A673 (cell line): ENCODE measurements around the gene NOSIP. TPM values are rescaled to one million over a fixed set of nuclear protein-coding genes. Genes with fewer than 3 reads are reported as not detected.

Experiments
- BruUV-seq: library from RNA; stranded (reverse); fragments of 400-500 nt; replicated peaks from 2 replicates; lab custom pipeline; 2021; lab: Mats Ljungman, UMichigan
- CTCF ChIA-PET: fragments of 300-600 bp; sonication (Branson Sonifier 250); formaldehyde crosslinking; loops from one replicate; lab custom pipeline; 2022; ENCODE audit warnings: antibody characterized with exemption; lab: Charles Lee
- POLR2A ChIA-PET: fragments of 300-600 bp; sonication (Branson Sonifier 250); formaldehyde crosslinking; loops from one replicate; lab custom pipeline; 2022; ENCODE audit warnings: antibody characterized with exemption; ENCODE audit not compliant: low non-redundant PET; lab: Charles Lee
- DNase-seq: peaks from one replicate; pipeline ENCODE4 v3.0.0-alpha.2; 2015; ENCODE audit warnings: low spot score
- H3K27ac ChIP-seq: fragments of 200-600 bp; sonication (generic); 2 replicates; pipeline ENCODE4 v1.5.1; 2016; ENCODE audit warnings: mixed run types, low read depth, mild to moderate bottlenecking, mixed read lengths, antibody characterized with exemption, low read length; ENCODE audit not compliant: poor library complexity, severe bottlenecking
- H3K27me3 ChIP-seq: fragments of 200-600 bp; sonication (generic); replicated peaks from 2 replicates; pipeline ENCODE4 v1.6.1; 2017; ENCODE audit warnings: mixed run types, low read depth, mild to moderate bottlenecking, mixed read lengths, antibody characterized with exemption, low read length; ENCODE audit not compliant: insufficient read depth, poor library complexity
- H3K36me3 ChIP-seq: fragments of 200-600 bp; sonication (generic); 2 replicates; pipeline ENCODE4 v1.6.1; 2016; ENCODE audit warnings: mixed run types, mild to moderate bottlenecking, mixed read lengths, antibody characterized with exemption, low read length; ENCODE audit not compliant: insufficient read depth, poor library complexity, severe bottlenecking
- H3K4me1 ChIP-seq: fragments of 200-600 bp; sonication (generic); 2 replicates; pipeline ENCODE4 v1.6.1; 2017; ENCODE audit warnings: mixed run types, mild to moderate bottlenecking, mixed read lengths, antibody characterized with exemption, low read length; ENCODE audit not compliant: insufficient read depth, poor library complexity, severe bottlenecking
- H3K4me3 ChIP-seq: fragments of 200-600 bp; sonication (generic); 2 replicates; pipeline ENCODE4 v1.5.1; 2016; ENCODE audit warnings: low read depth, mixed run types, mild to moderate bottlenecking, mixed read lengths, low read length; ENCODE audit not compliant: poor library complexity, severe bottlenecking
- H3K9me3 ChIP-seq: fragments of 200-600 bp; sonication (generic); 2 replicates; pipeline ENCODE4 v1.6.1; 2016; ENCODE audit warnings: mixed run types, low read depth, mild to moderate bottlenecking, mixed read lengths, antibody characterized with exemption, low read length; ENCODE audit not compliant: poor library complexity, severe bottlenecking
- CTCF ChIP-seq: fragments of 300-800, 200-600 bp; sonication (generic); conservative IDR thresholded peaks from 2 replicates; pipeline ENCODE4 v1.5.1; 2017; ENCODE audit warnings: low read depth, mild to moderate bottlenecking, antibody characterized with exemption, low read length, moderate library complexity, mixed read lengths
- EZH2 ChIP-seq: fragments of 200-600 bp; sonication (generic); IDR thresholded peaks from 2 replicates; pipeline ENCODE4 v1.6.1; 2017; ENCODE audit warnings: borderline replicate concordance, low read depth, mild to moderate bottlenecking, mixed read lengths, antibody characterized with exemption, low read length; ENCODE audit not compliant: poor library complexity, severe bottlenecking
- intact Hi-C: fragments of 100-400 bp; cut with micrococcal nuclease; formaldehyde crosslinking; loops from one replicate; pipeline ENCODE4 v1.10.0; 2022; ENCODE audit not compliant: unreplicated experiment
- total RNA-seq: library from RNA; stranded (reverse); gene quantifications from 2 replicates; pipeline ENCODE4 v1.2.3, GENCODE V29; 2021

The NOSIP gene
- total RNA-seq, 1 experiment from 2014 or later: 178 TPM

DNA sequence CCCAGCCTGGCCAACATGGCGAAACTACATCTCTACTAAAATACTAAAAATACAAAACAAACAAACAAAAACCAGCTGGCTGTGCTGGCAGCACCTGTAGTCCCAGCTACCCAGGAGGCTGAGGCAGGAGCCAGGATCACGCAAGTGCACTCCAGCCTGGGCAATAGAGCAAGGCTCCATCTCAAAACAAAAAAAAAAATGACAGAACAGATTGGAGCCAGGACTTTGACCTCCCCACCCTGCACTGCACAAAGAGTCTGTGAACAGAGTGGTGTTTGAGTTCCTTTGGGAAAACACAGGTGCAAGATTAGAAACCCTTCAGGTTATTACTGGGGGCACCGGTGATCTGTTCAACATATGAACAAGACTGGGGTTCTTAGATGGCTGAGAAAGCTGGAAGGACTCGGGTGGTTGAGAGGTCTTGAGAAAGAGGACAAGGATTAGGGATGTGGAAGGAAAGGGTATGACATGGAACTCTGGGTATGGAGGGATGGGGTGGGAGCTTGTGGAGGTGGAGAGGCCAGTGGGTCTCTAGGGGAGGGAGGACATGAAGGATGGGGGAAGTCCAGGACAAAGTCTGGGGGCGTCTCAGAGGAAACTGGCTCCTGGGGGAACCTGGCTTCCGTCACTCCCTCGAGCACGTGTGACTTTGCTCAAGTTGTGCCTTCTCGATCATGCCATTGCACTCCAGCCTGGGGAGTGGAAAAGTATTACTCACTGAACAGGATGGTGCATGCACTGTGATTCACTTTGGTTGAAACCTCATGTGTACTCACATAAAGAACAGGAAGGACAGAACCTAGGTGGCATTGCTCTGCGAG lies 26.7 kb downstream of the NOSIP start:
- no peak for TF ChIP-seq EZH2
- no peak for TF ChIP-seq CTCF
- BruUV-seq: no TSS peak
- ChIA-PET CTCF (no interaction called here), POLR2A (no interaction called here)
- Histone ChIP-seq H3K27ac (peak overlapping the region; percentile 43), H3K4me1 (peaks cover 15% of the 10 kb centered on the region), H3K9me3 (no peaks in the 10 kb centered on the region), H3K36me3 (peaks cover 47% of the 10 kb centered on the region), H3K4me3 (no peak overlapping the region), H3K27me3 (no peaks in the 10 kb centered on the region)
- DNase-seq: no peak
- intact Hi-C loops: no loop called here

DNA sequence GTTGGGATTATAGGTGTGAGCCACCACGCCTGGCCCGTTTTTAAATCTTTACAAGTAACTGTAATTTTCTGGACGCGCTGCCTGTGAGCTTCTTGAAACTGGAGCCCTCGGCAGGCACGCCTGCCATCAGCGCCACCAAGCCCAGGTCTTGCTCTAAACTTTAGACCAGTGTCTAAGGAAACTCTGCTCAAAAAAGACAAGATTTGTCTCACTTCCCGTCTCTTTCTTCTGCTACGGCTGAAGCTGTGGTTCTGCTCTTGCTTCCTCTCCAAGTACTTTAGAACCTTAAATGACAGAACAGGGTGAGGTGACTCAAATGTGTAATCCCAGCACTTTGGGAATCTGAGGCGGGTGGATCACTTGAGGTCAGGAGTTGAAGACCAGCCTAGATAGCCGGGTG lies 27.6 kb downstream of the NOSIP start:
- BruUV-seq: no TSS peak
- POLR2A ChIA-PET: no interaction called here

DNA sequence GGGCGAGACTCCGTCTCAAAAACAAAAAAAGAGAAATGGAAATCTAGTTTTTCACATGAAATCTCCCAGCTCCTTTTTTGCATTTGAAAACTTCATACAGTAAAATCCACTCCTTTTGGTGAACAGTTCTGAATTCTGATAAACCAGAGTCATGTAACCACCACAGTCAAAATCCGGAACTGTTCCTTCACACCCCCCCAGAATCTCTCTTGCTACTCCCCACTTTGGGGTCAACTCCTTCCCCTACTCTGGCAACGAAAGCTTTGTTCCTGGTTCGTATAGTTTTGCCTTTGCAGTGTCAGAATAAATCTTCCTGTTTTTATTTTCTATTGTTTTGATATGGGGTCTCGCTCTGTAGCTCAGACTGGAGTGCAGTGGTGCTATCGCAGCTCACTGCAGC lies 28.8 kb downstream of the NOSIP start:
- intact Hi-C loops: no loop called here
- POLR2A ChIA-PET: no interaction called here

More for the DNA sequence above, 27.6 kb downstream of the NOSIP start:
- Histone ChIP-seq H3K4me3 (no peak overlapping the region), H3K27me3 (no peaks in the 10 kb centered on the region), H3K4me1 (peaks cover 15% of the 10 kb centered on the region), H3K9me3 (no peaks in the 10 kb centered on the region), H3K27ac (peak overlapping the region; percentile 33), H3K36me3 (peaks cover 38% of the 10 kb centered on the region)
- intact Hi-C loops: no loop called here
- CTCF ChIA-PET: interaction anchor here (0.6 kb wide), 1 partner anchor 25 kb away, joined by 4 read pairs; the partner anchor contains the start of gene RCN3
- DNase-seq: no peak
- TF ChIP-seq EZH2 (no peak), CTCF (no peak)

More for the DNA sequence above, 28.8 kb downstream of the NOSIP start:
- BruUV-seq: no TSS peak
- no peak overlapping the region for H3K4me3 ChIP-seq
- peaks cover 14% of the 10 kb centered on the region for H3K4me1 ChIP-seq
- no peak overlapping the region for H3K27ac ChIP-seq
- CTCF ChIA-PET: no interaction called here
- DNase-seq: no peak
- H3K9me3 ChIP-seq: no peaks in the 10 kb centered on the region
- H3K27me3 ChIP-seq: no peaks in the 10 kb centered on the region
- TF ChIP-seq CTCF: no peak
- no peak for TF ChIP-seq EZH2
- peaks cover 26% of the 10 kb centered on the region for H3K36me3 ChIP-seq
